Ovary (tissue), 3 donors: ENCODE measurements around the gene DEUP1.

Experiments
- CTCF ChIP-seq, 3 donors: fragments of 450-650 bp in 2 of 3; fragments of 200-600 bp in 1 of 3; IDR thresholded peaks; one replicate each; pipeline versions ENCODE4 v1.5.1 to v1.8.0; 2016 to 2022; ENCODE audit warnings: antibody characterized with exemption in 3 of 3, mild to moderate bottlenecking in 1 of 3
- POLR2A ChIP-seq: fragments of 450-650 bp; IDR thresholded peaks from one replicate; pipeline ENCODE4 v1.6.1; 2017; ENCODE audit warnings: antibody characterized with exemption, mild to moderate bottlenecking, moderate library complexity
- donor health status: DM: no; HTN: no; CAD: no.

GRCh38 chr11:93480756-93481155 is 150.2 kb downstream of the DEUP1 start:
- TF ChIP-seq CTCF (IDR thresholded peaks at IDR 0.05) (no peak), POLR2A (no peak)
